Stimulated activated CD4-positive, alpha-beta T cell treated with anti-CD3 and anti-CD28 coated beads, Interleukin-4, amount 100 ng/mL, for 4 hours (primary cell): ENCODE results near the gene THSD7A.

Source experiments
- DNase-seq, 2 experiments: peaks; one replicate each; pipeline ENCODE4 v3.0.0-alpha.2; 2020

Gene THSD7A

GRCh38 chr7:11491811-11492210, 340.2 kb downstream of the THSD7A start:
- DNase-seq: no peak

GRCh38 chr7:11489280-11489679, 342.7 kb downstream of the THSD7A start:
- DNase-seq: no peak

GRCh38 chr7:11486271-11486670, 345.7 kb downstream of the THSD7A start:
- no peak for DNase-seq

GRCh38 chr7:11485636-11486035, 346.4 kb downstream of the THSD7A start:
- no peak for DNase-seq

GRCh38 chr7:11480143-11480542, 351.9 kb downstream of the THSD7A start:
- no peak for DNase-seq

GRCh38 chr7:11478882-11479281, 353.1 kb downstream of the THSD7A start:
- no peak for DNase-seq

- DNase-seq: no peak
Observed at GRCh38 chr7:11478426-11478825, 353.6 kb downstream of the THSD7A start.

GRCh38 chr7:11474902-11475585, 357.0 kb downstream of the THSD7A start:
- DNase-seq: no peak

GRCh38 chr7:11473807-11474424, 358.1 kb downstream of the THSD7A start:
- no peak for DNase-seq

GRCh38 chr7:11473220-11473619, 358.8 kb downstream of the THSD7A start:
- DNase-seq: no peak

- DNase-seq: no peak
Observed at GRCh38 chr7:11472646-11473045, 359.4 kb downstream of the THSD7A start.

GRCh38 chr7:11471255-11471654, 360.7 kb downstream of the THSD7A start:
- DNase-seq: no peak

GRCh38 chr7:11469028-11469745, 362.8 kb downstream of the THSD7A start:
- no peak for DNase-seq

- DNase-seq: no peak
Observed at GRCh38 chr7:11466517-11467105, 365.4 kb downstream of the THSD7A start.

GRCh38 chr7:11464624-11465023, 367.4 kb downstream of the THSD7A start:
- no peak for DNase-seq

GRCh38 chr7:11461946-11462345, 370.1 kb downstream of the THSD7A start:
- DNase-seq: no peak

GRCh38 chr7:11458736-11459483, 373.1 kb downstream of the THSD7A start:
- no peak for DNase-seq

- no peak for DNase-seq
Observed at GRCh38 chr7:11457419-11457818, 374.6 kb downstream of the THSD7A start.

- no peak for DNase-seq
Observed at GRCh38 chr7:11456574-11456973, 375.4 kb downstream of the THSD7A start.

GRCh38 chr7:11452476-11452875, 379.5 kb downstream of the THSD7A start:
- no peak for DNase-seq

- DNase-seq: no peak
Observed at GRCh38 chr7:11450281-11450680, 381.7 kb downstream of the THSD7A start.

GRCh38 chr7:11449316-11449715, 382.7 kb downstream of the THSD7A start:
- DNase-seq: no peak

GRCh38 chr7:11448323-11448722, 383.7 kb downstream of the THSD7A start:
- DNase-seq: no peak
